GM10266 (cell line): Measurements from ENCODE around the gene MTF2.
"Not testable (repeated sequence)": the region's sequence is repeated elsewhere in the genome, so short reads cannot be mapped to it uniquely, and the experiment has no call there.

ENCODE experiments used
- DNase-seq: peaks from one replicate; pipeline ENCODE4 v3.0.0; 2012; ENCODE audit errors: extremely low spot score
- TF ChIP-seq, protein P1 (sequence below): IDR thresholded peaks from 2 replicates; pipeline ENCODE4 v1.5.1; 2012; ENCODE audit warnings: mild to moderate bottlenecking, low read depth; ENCODE audit not compliant: control insufficient read depth, insufficient read depth; ENCODE audit errors: missing control alignments

Gene MTF2

GRCh38 chr1:93152835-93153234 lies 73.8 kb downstream of the MTF2 start:
- TF ChIP-seq, protein P1, sequence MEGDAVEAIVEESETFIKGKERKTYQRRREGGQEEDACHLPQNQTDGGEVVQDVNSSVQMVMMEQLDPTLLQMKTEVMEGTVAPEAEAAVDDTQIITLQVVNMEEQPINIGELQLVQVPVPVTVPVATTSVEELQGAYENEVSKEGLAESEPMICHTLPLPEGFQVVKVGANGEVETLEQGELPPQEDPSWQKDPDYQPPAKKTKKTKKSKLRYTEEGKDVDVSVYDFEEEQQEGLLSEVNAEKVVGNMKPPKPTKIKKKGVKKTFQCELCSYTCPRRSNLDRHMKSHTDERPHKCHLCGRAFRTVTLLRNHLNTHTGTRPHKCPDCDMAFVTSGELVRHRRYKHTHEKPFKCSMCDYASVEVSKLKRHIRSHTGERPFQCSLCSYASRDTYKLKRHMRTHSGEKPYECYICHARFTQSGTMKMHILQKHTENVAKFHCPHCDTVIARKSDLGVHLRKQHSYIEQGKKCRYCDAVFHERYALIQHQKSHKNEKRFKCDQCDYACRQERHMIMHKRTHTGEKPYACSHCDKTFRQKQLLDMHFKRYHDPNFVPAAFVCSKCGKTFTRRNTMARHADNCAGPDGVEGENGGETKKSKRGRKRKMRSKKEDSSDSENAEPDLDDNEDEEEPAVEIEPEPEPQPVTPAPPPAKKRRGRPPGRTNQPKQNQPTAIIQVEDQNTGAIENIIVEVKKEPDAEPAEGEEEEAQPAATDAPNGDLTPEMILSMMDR: no peak
- no peak for DNase-seq

- DNase-seq: no peak
- TF ChIP-seq, protein P1: no peak
These were observed 75.8 kb downstream of the MTF2 start for GRCh38 chr1:93154898-93155297.

- TF ChIP-seq, protein P1: no peak
- no peak for DNase-seq
These were observed 76.3 kb downstream of the MTF2 start for GRCh38 chr1:93155335-93155734.

- DNase-seq: no peak
- TF ChIP-seq, protein P1: no peak
These were observed 80.3 kb downstream of the MTF2 start for GRCh38 chr1:93159337-93159736.

DNA sequence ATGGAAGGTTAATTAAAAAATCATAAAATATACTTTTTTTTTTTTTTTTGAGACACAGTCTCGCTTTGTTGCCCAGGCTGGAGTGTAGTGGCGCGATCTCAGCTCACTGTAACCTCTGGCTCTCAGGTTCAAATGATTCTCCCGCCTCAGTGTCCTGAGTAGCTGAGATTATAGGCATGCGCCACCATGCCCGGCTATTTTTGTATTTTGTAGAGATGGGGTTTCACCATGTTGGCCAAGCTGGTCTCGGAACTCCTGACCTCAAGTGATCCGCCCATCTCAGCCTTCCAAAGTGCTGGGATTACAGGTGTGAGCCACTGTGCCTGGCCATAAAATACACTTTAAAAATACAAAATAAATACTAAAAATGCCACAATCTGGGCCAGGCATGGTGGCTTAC lies 84.2 kb downstream of the MTF2 start:
- not testable (repeated sequence) for DNase-seq

- TF ChIP-seq, protein P1: no peak
These were observed 85.7 kb downstream of the MTF2 start for GRCh38 chr1:93164816-93165215.

GRCh38 chr1:93165895-93166294 lies 86.8 kb downstream of the MTF2 start:
- not testable (repeated sequence) for DNase-seq

More at GRCh38 chr1:93164816-93165215, 85.7 kb downstream of the MTF2 start:
- DNase-seq: no peak

- TF ChIP-seq, protein P1: no peak
- no peak for DNase-seq
These were observed 87.9 kb downstream of the MTF2 start for GRCh38 chr1:93167006-93167405.

- DNase-seq: not testable (repeated sequence)
These were observed 91.1 kb downstream of the MTF2 start for GRCh38 chr1:93170141-93170678.
